Vagina (tissue), 2 donors: ENCODE data around the gene HPSE. TPM values are rescaled to one million over a fixed set of nuclear protein-coding genes. Genes with fewer than 3 reads are reported as not detected.

Source experiments
- DNase-seq, 2 donors: peaks; one replicate each; pipeline ENCODE4 v3.0.0-alpha.2; 2017; ENCODE audit errors: extremely low spot score in 2 of 2
- H3K27ac ChIP-seq: fragments of 200-600 bp; sonication (generic); one replicate; pipeline ENCODE4 v1.5.1; 2019
- H3K27me3 ChIP-seq: fragments of 200-600 bp; sonication (generic); one replicate; pipeline ENCODE4 v1.5.1; 2019
- H3K36me3 ChIP-seq, 2 donors: fragments of 200-600 bp; sonication (generic); one replicate each; pipeline ENCODE4 v1.5.1; 2017 to 2019
- H3K4me1 ChIP-seq: fragments of 200-600 bp; sonication (generic); one replicate; pipeline ENCODE4 v1.5.1; 2019
- H3K4me3 ChIP-seq, 2 donors: fragments of 200-600 bp; sonication (generic); 1 replicate in 1 of 2; 2 replicates in 1 of 2; pipeline ENCODE4 v1.5.1; 2016 to 2019
- H3K9me3 ChIP-seq: fragments of 200-600 bp; sonication (generic); one replicate; pipeline ENCODE4 v1.5.1; 2019
- CTCF ChIP-seq, 3 experiments: fragments of 450-650 bp in 2 of 3; fragments of 200-600 bp in 1 of 3; sonication (generic) in 1 of 3; IDR thresholded peaks; one replicate each; pipeline ENCODE4 v1.5.1; 2017 to 2019; ENCODE audit warnings: antibody characterized with exemption in 3 of 3, mild to moderate bottlenecking in 2 of 3, moderate library complexity in 2 of 3
- POLR2A ChIP-seq, 2 donors: fragments of 450-650 bp; IDR thresholded peaks; one replicate each; pipeline ENCODE4 v1.6.1; 2017; ENCODE audit warnings: antibody characterized with exemption in 2 of 2, mild to moderate bottlenecking in 2 of 2, moderate library complexity in 2 of 2
- POLR2AphosphoS5 ChIP-seq, 2 donors: sonication (generic); formaldehyde crosslinking; IDR thresholded peaks; one replicate each; pipeline ENCODE4 v1.9.0; 2017; ENCODE audit warnings: antibody characterized with exemption in 2 of 2, mild to moderate bottlenecking in 2 of 2, low read depth in 1 of 2; ENCODE audit not compliant: insufficient read depth in 1 of 2
- intact Hi-C: fragments of 100-400 bp; cut with DNase I; formaldehyde crosslinking; loops from one replicate; pipeline ENCODE4 v1.15.1; 2023
- total RNA-seq: library from RNA; depleted of rRNA; stranded (reverse); fragments of >200 nt; gene quantifications from one replicate; pipeline ENCODE4 v1.2.3, GENCODE V29; 2016

HPSE gene
- total RNA-seq, 1 donor from 2014 or later, result 1.7 TPM

GRCh38 chr4:83272900-83273299 lies 61.7 kb downstream of the HPSE start:
- peaks cover 0 to 8% of the 10 kb centered on the region in 2 donors for H3K36me3 ChIP-seq
- TF ChIP-seq POLR2A (IDR thresholded peaks at IDR 0.05) (no peak), CTCF (IDR thresholded peaks at IDR 0.05) (no peak), POLR2AphosphoS5 (IDR thresholded peaks at IDR 0.05; ENCODE audit: insufficient read depth in 1 of 2, low read depth in 1 of 2) (no peak)
- no peak for DNase-seq

GRCh38 chr4:83269256-83269655 lies 65.4 kb downstream of the HPSE start:
- no peaks in the 10 kb centered on the region for H3K4me1 ChIP-seq
- peaks cover 0 to 8% of the 10 kb centered on the region in 2 donors for H3K36me3 ChIP-seq
- intact Hi-C loops, result no loop called here

More at GRCh38 chr4:83272900-83273299, 61.7 kb downstream of the HPSE start:
- Histone ChIP-seq H3K4me3 (no peak overlapping the region), H3K4me1 (no peaks in the 10 kb centered on the region), H3K27me3 (no peaks in the 10 kb centered on the region), H3K9me3 (no peaks in the 10 kb centered on the region), H3K27ac (no peak overlapping the region)
- intact Hi-C loops, result no loop called here

GRCh38 chr4:83268491-83268890 lies 66.2 kb downstream of the HPSE start:
- TF ChIP-seq CTCF (IDR thresholded peaks at IDR 0.05), result no peak
- no peak for TF ChIP-seq POLR2A (IDR thresholded peaks at IDR 0.05)
- TF ChIP-seq POLR2AphosphoS5 (IDR thresholded peaks at IDR 0.05; ENCODE audit: insufficient read depth in 1 of 2, low read depth in 1 of 2), result no peak
- H3K27ac ChIP-seq, result no peak overlapping the region
- H3K27me3 ChIP-seq, result no peaks in the 10 kb centered on the region
- peaks cover 0 to 8% of the 10 kb centered on the region in 2 donors for H3K36me3 ChIP-seq
- H3K9me3 ChIP-seq, result no peaks in the 10 kb centered on the region
- no peaks in the 10 kb centered on the region for H3K4me1 ChIP-seq
- no peak overlapping the region for H3K4me3 ChIP-seq
- intact Hi-C loops, result no loop called here
- DNase-seq, result no peak

More at GRCh38 chr4:83269256-83269655, 65.4 kb downstream of the HPSE start:
- no peak overlapping the region for H3K4me3 ChIP-seq
- TF ChIP-seq POLR2A (IDR thresholded peaks at IDR 0.05), result no peak
- TF ChIP-seq CTCF (IDR thresholded peaks at IDR 0.05), result no peak
- TF ChIP-seq POLR2AphosphoS5 (IDR thresholded peaks at IDR 0.05; ENCODE audit: insufficient read depth in 1 of 2, low read depth in 1 of 2), result no peak
- no peak overlapping the region for H3K27ac ChIP-seq
- H3K9me3 ChIP-seq, result no peaks in the 10 kb centered on the region
- DNase-seq, result no peak
- H3K27me3 ChIP-seq, result no peaks in the 10 kb centered on the region

- Histone ChIP-seq H3K36me3 (peaks cover 0 to 8% of the 10 kb centered on the region in 2 donors), H3K4me3 (no peak overlapping the region), H3K27ac (no peak overlapping the region), H3K9me3 (no peaks in the 10 kb centered on the region), H3K27me3 (no peaks in the 10 kb centered on the region), H3K4me1 (no peaks in the 10 kb centered on the region)
- no peak for DNase-seq
- TF ChIP-seq POLR2A (IDR thresholded peaks at IDR 0.05) (no peak), POLR2AphosphoS5 (IDR thresholded peaks at IDR 0.05; ENCODE audit: insufficient read depth in 1 of 2, low read depth in 1 of 2) (no peak), CTCF (IDR thresholded peaks at IDR 0.05) (no peak)
- intact Hi-C loops, result no loop called here
Observed at GRCh38 chr4:83267830-83268475, 66.7 kb downstream of the HPSE start.

- intact Hi-C loops, result no loop called here
- no peak for TF ChIP-seq CTCF (IDR thresholded peaks at IDR 0.05)
- TF ChIP-seq POLR2A (IDR thresholded peaks at IDR 0.05), result no peak
- TF ChIP-seq POLR2AphosphoS5 (IDR thresholded peaks at IDR 0.05; ENCODE audit: insufficient read depth in 1 of 2, low read depth in 1 of 2), result no peak
- H3K27me3 ChIP-seq, result no peaks in the 10 kb centered on the region
- H3K9me3 ChIP-seq, result no peaks in the 10 kb centered on the region
- no peak overlapping the region for H3K27ac ChIP-seq
- peaks cover 0 to 8% of the 10 kb centered on the region in 2 donors for H3K36me3 ChIP-seq
- no peak for DNase-seq
- H3K4me1 ChIP-seq, result no peaks in the 10 kb centered on the region
- no peak overlapping the region for H3K4me3 ChIP-seq
Observed at GRCh38 chr4:83267121-83267829, 67.4 kb downstream of the HPSE start.
